Upper lobe of left lung (tissue), 6 donors: ENCODE data around the gene ACACA. TPM values are rescaled to one million over a fixed set of nuclear protein-coding genes. Genes with fewer than 3 reads are reported as not detected.

ENCODE experiments used
- ATAC-seq, 2 donors: fragments of 200-7000 bp; cut with Tn5 transposase; one replicate each; pipeline ENCODE4 v1.9.1; 2022; ENCODE audit warnings: mild to moderate bottlenecking in 2 of 2, moderate library complexity in 2 of 2; ENCODE audit not compliant: low FRiP score in 2 of 2
- DNase-seq, 2 donors: peaks; one replicate each; pipeline ENCODE4 v3.0.0-alpha.2; 2019 to 2020
- H3K27ac ChIP-seq, 4 donors: fragments of 200-600 bp; sonication (generic); one replicate each; pipeline ENCODE4 v1.5.1; 2016 to 2019
- H3K27me3 ChIP-seq, 4 donors: fragments of 200-600 bp; sonication (generic); one replicate each; pipeline ENCODE4 v1.5.1; 2017 to 2019
- H3K36me3 ChIP-seq, 4 donors: fragments of 200-600 bp; sonication (generic); one replicate each; pipeline ENCODE4 v1.5.1; 2016 to 2019
- H3K4me1 ChIP-seq, 4 donors: fragments of 200-600 bp; sonication (generic); one replicate each; pipeline ENCODE4 v1.5.1; 2018 to 2019
- H3K4me3 ChIP-seq, 4 donors: fragments of 200-600 bp; sonication (generic); one replicate each; pipeline ENCODE4 v1.5.1; 2017 to 2019; ENCODE audit warnings: mild to moderate bottlenecking in 2 of 4, moderate library complexity in 1 of 4
- H3K9me3 ChIP-seq, 4 donors: fragments of 200-600 bp; sonication (generic); one replicate each; pipeline ENCODE4 v1.5.1; 2018 to 2019
- EP300 ChIP-seq, 4 donors: sonication (generic); formaldehyde crosslinking; IDR thresholded peaks; one replicate each; pipeline ENCODE4 v1.5.1; 2017; ENCODE audit warnings: antibody characterized with exemption in 4 of 4, control low read depth in 2 of 4
- POLR2A ChIP-seq, 4 donors: fragments of 450-650 bp; IDR thresholded peaks; one replicate each; pipeline ENCODE4 v1.5.1; 2016 to 2017; ENCODE audit warnings: antibody characterized with exemption in 4 of 4, mild to moderate bottlenecking in 2 of 4
- POLR2AphosphoS5 ChIP-seq, 2 donors: sonication (generic); formaldehyde crosslinking; IDR thresholded peaks; one replicate each; pipeline ENCODE4 v1.5.1; 2017; ENCODE audit warnings: antibody characterized with exemption in 2 of 2
- WGBS, 2 donors: methylation state at CpG; one replicate each; pipeline ENCODE4 v1.1.5; 2017 to 2018; 5-methylcytosine and 5-hydroxymethylcytosine counted together
- total RNA-seq, 6 donors: library from RNA; depleted of rRNA in 4 of 6; stranded (reverse); fragments of >200 nt in 4 of 6; gene quantifications; one replicate each; pipeline versions ENCODE4 v1.1.0 to v1.2.1, GENCODE V29; 2016 to 2021
- TF ChIP-seq, protein P1 (sequence below), 6 experiments: fragments of 450-650 bp in 4 of 6; fragments of 200-600 bp in 2 of 6; sonication (generic) in 2 of 6; IDR thresholded peaks; one replicate each; pipeline ENCODE4 v1.5.1; 2016 to 2019; ENCODE audit warnings: antibody characterized with exemption in 6 of 6
- donor health status: DM: no; HTN: no; CAD: no; lungs with moderate emphysema.
- donor health status: DM: no; HTN: yes; CAD: no; lungs with severe emphysema.

The ACACA gene
- total RNA-seq, 6 donors from 2014 or later, result 55.7 to 129 (median 91.9) TPM

DNA sequence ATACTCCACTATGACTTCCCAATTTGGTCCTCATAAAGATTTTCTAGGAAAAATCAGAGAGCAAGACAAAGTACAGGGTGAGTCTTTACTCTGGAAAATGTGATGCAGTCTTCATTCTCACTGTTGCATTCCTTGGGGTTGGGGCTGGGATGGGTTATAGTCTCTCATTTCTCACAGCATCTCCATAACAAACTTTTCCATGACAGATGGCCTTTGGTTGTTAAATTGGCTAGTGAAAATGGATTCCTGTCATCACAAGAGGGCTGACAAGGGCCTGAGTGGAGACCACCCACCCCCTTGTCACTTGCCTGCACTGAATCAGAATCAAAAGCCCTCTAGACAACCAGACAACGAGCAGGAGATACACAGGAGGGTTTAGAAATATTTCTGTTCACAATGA lies 283.2 kb downstream of the ACACA start:
- Histone ChIP-seq H3K4me3 (no peak overlapping the region), H3K27ac (no peak overlapping the region), H3K27me3 (no peaks in the 10 kb centered on the region), H3K36me3 (peaks cover 18 to 57% (median 33%) of the 10 kb centered on the region in 4 donors), H3K9me3 (no peaks in the 10 kb centered on the region), H3K4me1 (no peaks in the 10 kb centered on the region)
- WGBS, 2 donors, result 85 to 86% methylated on average over 1 of the region's 1 CpG
- DNase-seq, result no peak
- TF ChIP-seq, protein P1, sequence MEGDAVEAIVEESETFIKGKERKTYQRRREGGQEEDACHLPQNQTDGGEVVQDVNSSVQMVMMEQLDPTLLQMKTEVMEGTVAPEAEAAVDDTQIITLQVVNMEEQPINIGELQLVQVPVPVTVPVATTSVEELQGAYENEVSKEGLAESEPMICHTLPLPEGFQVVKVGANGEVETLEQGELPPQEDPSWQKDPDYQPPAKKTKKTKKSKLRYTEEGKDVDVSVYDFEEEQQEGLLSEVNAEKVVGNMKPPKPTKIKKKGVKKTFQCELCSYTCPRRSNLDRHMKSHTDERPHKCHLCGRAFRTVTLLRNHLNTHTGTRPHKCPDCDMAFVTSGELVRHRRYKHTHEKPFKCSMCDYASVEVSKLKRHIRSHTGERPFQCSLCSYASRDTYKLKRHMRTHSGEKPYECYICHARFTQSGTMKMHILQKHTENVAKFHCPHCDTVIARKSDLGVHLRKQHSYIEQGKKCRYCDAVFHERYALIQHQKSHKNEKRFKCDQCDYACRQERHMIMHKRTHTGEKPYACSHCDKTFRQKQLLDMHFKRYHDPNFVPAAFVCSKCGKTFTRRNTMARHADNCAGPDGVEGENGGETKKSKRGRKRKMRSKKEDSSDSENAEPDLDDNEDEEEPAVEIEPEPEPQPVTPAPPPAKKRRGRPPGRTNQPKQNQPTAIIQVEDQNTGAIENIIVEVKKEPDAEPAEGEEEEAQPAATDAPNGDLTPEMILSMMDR (IDR thresholded peaks at IDR 0.05), result no peak
- no peak for TF ChIP-seq EP300 (IDR thresholded peaks at IDR 0.05)
- TF ChIP-seq POLR2AphosphoS5 (IDR thresholded peaks at IDR 0.05), result no peak
- TF ChIP-seq POLR2A (IDR thresholded peaks at IDR 0.05), result no peak
- no peak for ATAC-seq

DNA sequence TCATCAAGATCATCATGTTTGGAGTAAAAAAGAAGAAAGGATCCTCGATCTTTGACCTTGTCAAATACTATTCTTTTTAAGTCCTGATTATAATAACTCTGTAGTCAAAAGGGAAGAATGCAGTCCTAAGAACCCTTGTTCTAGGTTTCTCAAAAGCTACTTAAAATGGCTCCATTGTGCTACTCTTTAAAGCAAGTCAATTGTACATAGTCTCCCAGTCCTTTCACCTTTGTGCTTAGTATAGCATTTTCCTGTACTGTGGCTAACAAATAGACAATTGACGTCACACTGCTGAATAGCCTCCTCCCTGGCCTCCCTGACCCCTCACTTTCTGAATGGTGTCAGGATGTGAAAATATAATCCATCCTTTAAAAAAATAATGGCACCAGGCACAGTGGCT lies 285.0 kb downstream of the ACACA start:
- ATAC-seq (no peak), DNase-seq (no peak)
- H3K27ac ChIP-seq, result no peak overlapping the region
- no peak overlapping the region for H3K4me3 ChIP-seq
- no peaks in the 10 kb centered on the region for H3K9me3 ChIP-seq
- WGBS, 2 donors, result 99 to 100% methylated on average over 2 of the region's 2 CpGs
- H3K4me1 ChIP-seq, result no peaks in the 10 kb centered on the region
- H3K36me3 ChIP-seq, result peaks cover 18 to 44% (median 32%) of the 10 kb centered on the region in 4 donors
- no peaks in the 10 kb centered on the region for H3K27me3 ChIP-seq
- TF ChIP-seq POLR2AphosphoS5 (IDR thresholded peaks at IDR 0.05) (no peak), EP300 (IDR thresholded peaks at IDR 0.05) (no peak), POLR2A (IDR thresholded peaks at IDR 0.05) (no peak)
- TF ChIP-seq, protein P1 (IDR thresholded peaks at IDR 0.05), result no peak

DNA sequence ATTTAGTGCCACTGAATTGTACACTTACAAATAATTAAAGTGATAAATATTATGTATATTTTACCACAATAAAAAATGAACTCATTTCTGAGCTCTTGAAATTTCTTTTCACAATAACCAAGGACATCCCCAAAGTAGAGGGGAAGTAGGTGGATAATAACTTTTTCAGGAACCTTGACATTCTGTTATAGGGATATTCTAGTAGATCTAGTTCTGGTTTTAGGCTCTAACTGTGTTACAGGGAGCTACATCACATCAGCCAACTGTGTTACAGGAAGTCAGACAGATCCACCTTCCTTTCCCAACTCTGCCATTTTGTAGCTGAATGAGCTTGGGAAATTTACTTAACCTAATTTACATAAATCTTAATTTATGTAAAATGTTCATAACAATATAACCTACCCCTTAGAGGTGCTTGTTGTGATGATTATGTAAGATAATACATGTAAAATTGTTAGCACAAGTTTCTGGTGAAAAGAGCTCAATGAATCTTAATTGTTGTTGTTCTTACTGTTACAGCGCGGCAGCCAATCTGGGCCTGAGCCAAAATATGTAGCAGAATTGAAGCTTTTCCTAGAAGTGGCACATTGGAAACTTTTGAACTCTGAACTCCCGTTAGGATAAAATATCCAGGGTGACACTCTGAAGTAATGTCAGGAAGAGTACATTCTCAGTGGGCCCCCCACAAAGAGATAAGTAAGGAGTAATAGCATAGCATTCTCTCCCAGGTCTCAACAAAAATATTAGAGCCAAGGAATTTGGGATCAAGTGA lies 288.1 kb downstream of the ACACA start:
- DNase-seq, result no peak
- Histone ChIP-seq H3K4me1 (no peaks in the 10 kb centered on the region), H3K27me3 (no peaks in the 10 kb centered on the region), H3K27ac (no peak overlapping the region), H3K36me3 (peaks cover 15 to 33% (median 22%) of the 10 kb centered on the region in 4 donors), H3K4me3 (no peak overlapping the region), H3K9me3 (no peaks in the 10 kb centered on the region)
- WGBS, 2 donors, result 60 to 80% methylated on average over 3 of the region's 3 CpGs
- TF ChIP-seq POLR2AphosphoS5 (IDR thresholded peaks at IDR 0.05) (no peak), EP300 (IDR thresholded peaks at IDR 0.05) (no peak), POLR2A (IDR thresholded peaks at IDR 0.05) (no peak)
- TF ChIP-seq, protein P1 (IDR thresholded peaks at IDR 0.05), result no peak
- ATAC-seq, result no peak

DNA sequence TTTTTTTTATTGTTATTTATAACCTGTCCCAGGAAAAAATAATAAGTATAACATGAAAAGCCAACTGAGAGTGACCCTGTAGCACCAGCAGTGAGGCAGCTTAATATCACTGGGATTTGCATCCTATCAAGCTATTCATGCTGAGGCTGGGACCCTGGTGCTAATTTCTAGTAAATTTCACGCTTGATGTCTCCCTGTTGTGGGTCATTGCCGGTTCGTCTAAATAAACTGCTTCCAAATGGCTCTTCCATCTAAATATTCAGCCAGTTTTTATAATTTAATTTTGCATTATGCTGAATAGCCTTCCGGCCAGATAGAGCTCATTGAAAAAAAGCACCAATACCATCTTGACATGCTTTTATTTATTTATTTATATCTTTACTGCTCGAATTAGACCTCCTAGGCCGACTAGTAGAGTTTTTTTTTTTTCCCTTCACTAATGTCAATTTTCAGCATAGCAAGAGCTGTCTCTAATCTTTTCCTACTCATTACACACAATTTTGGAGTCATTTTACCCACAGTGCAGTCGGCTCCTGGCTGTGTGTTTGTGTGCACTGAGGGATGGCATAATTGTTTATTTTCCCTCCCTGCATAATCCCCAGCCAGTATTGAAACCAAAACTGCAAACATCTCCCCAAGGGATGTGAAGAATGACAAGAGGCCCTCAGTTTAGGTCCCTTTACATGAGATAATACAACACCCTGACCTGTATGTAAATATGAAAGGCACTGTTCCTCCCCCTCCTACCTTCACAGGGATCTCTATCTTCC lies 289.1 kb downstream of the ACACA start:
- no peak overlapping the region for H3K27ac ChIP-seq
- peaks cover 15 to 39% (median 27%) of the 10 kb centered on the region in 4 donors for H3K36me3 ChIP-seq
- no peak overlapping the region for H3K4me3 ChIP-seq
- ATAC-seq, result no peak
- H3K9me3 ChIP-seq, result no peaks in the 10 kb centered on the region
- no peaks in the 10 kb centered on the region for H3K27me3 ChIP-seq
- no peak for TF ChIP-seq POLR2AphosphoS5 (IDR thresholded peaks at IDR 0.05)
- TF ChIP-seq, protein P1 (IDR thresholded peaks at IDR 0.05), result no peak
- no peak for TF ChIP-seq EP300 (IDR thresholded peaks at IDR 0.05)
- TF ChIP-seq POLR2A (IDR thresholded peaks at IDR 0.05), result no peak
- WGBS, 2 donors, result 87 to 88% methylated on average over 7 of the region's 7 CpGs
- DNase-seq, result no peak
- no peaks in the 10 kb centered on the region for H3K4me1 ChIP-seq
